GM18861 (cell line): ENCODE results near the gene CACUL1.
"Not testable (repeated sequence)": the region's sequence is repeated elsewhere in the genome, so short reads cannot be mapped to it uniquely, and the experiment has no call there.

Source experiments
- ATAC-seq: cut with Tn5 transposase; IDR thresholded peaks from one replicate; pipeline ENCODE4 v1.9.1; 2021; ENCODE audit not compliant: unreplicated experiment

The CACUL1 gene

GRCh38 chr10:118754556-118755423 lies at the start of gene CACUL1:
Gene CACUL1, minus strand, starts transcription at chr10:118754970. Its CDS starts 208 bp downstream, at chr10:118754762.
- peak; percentile 92 for ATAC-seq

- ATAC-seq, result no peak
Measured at GRCh38 chr10:118804262-118804773, 49.5 kb upstream of the CACUL1 start.

GRCh38 chr10:118802126-118802793 lies 47.5 kb upstream of the CACUL1 start:
- ATAC-seq, result no peak

GRCh38 chr10:118800920-118801319 lies 46.1 kb upstream of the CACUL1 start:
- no peak for ATAC-seq

GRCh38 chr10:118799777-118800176 lies 45.0 kb upstream of the CACUL1 start:
- no peak for ATAC-seq

GRCh38 chr10:118798231-118798662 lies 43.5 kb upstream of the CACUL1 start:
- no peak for ATAC-seq

- not testable (repeated sequence) for ATAC-seq
Measured at GRCh38 chr10:118794971-118795370, 40.2 kb upstream of the CACUL1 start.

GRCh38 chr10:118793545-118793944 lies 38.8 kb upstream of the CACUL1 start:
- no peak for ATAC-seq

GRCh38 chr10:118792526-118792925 lies 37.8 kb upstream of the CACUL1 start:
- ATAC-seq, result no peak

GRCh38 chr10:118790058-118790457 lies 35.3 kb upstream of the CACUL1 start:
- no peak for ATAC-seq

- no peak for ATAC-seq
Measured at GRCh38 chr10:118785551-118785950, 30.8 kb upstream of the CACUL1 start.

GRCh38 chr10:118783776-118784545 lies 29.2 kb upstream of the CACUL1 start:
- no peak for ATAC-seq

GRCh38 chr10:118782916-118783465 lies 28.2 kb upstream of the CACUL1 start:
- ATAC-seq, result not testable (repeated sequence)

- ATAC-seq, result no peak
Measured at GRCh38 chr10:118781541-118781940, 26.8 kb upstream of the CACUL1 start.

GRCh38 chr10:118778727-118779126 lies 24.0 kb upstream of the CACUL1 start:
- no peak for ATAC-seq

GRCh38 chr10:118776960-118777359 lies 22.2 kb upstream of the CACUL1 start:
- ATAC-seq, result no peak

- no peak for ATAC-seq
Measured at GRCh38 chr10:118776033-118776432, 21.3 kb upstream of the CACUL1 start.

GRCh38 chr10:118775478-118775877 lies 20.7 kb upstream of the CACUL1 start:
- ATAC-seq, result no peak

- no peak for ATAC-seq
Measured at GRCh38 chr10:118773041-118773440, 18.3 kb upstream of the CACUL1 start.

- ATAC-seq, result no peak
Measured at GRCh38 chr10:118771976-118772375, 17.2 kb upstream of the CACUL1 start.
